GM13977 (cell line): ENCODE measurements around the gene DLX1.

ENCODE experiments used
- DNase-seq: peaks from one replicate; pipeline ENCODE4 v3.0.0; 2012; ENCODE audit warnings: low spot score
- CTCF ChIP-seq: IDR thresholded peaks from 2 replicates; pipeline ENCODE4 v1.5.1; 2012; ENCODE audit warnings: mild to moderate bottlenecking, control low read depth; ENCODE audit not compliant: insufficient read depth; ENCODE audit errors: extremely low read depth, missing control alignments
- in situ Hi-C: fragments of 300-500 bp; cut with MboI; formaldehyde crosslinking; loops from one replicate; pipeline ENCODE4 v1.12.0; 2022; ENCODE audit warnings: low sequenced_read_pairs, low pct_unique_long_range_greater_than_20kb, mixed read lengths, inconsistent platforms; ENCODE audit not compliant: unreplicated experiment

The DLX1 gene

GRCh38 chr2:172082105-172082943, 3.0 kb upstream of the DLX1 start:
- in situ Hi-C loops: loop anchor here (10.0 to 25.0 kb wide), 3 partner anchors 270 to 1368 kb away; partner anchors contain the start of genes GAD1 and SP5

GRCh38 chr2:172082944-172083627, 2.2 kb upstream of the DLX1 start:
- in situ Hi-C loops: loop anchor here (10.0 to 25.0 kb wide), 3 partner anchors 271 to 1368 kb away; partner anchors contain the start of genes GAD1 and SP5
- no peak for TF ChIP-seq CTCF

More at GRCh38 chr2:172082105-172082943, 3.0 kb upstream of the DLX1 start:
- DNase-seq: peak; percentile 36
- no peak for TF ChIP-seq CTCF

GRCh38 chr2:172083628-172084394, 1.5 kb upstream of the DLX1 start:
- DNase-seq: peak; percentile 21
- in situ Hi-C loops: loop anchor here (10.0 to 25.0 kb wide), 3 partner anchors 272 to 1369 kb away; partner anchors contain the start of genes GAD1 and SP5
- no peak for TF ChIP-seq CTCF

More at GRCh38 chr2:172082944-172083627, 2.2 kb upstream of the DLX1 start:
- DNase-seq: no peak

GRCh38 chr2:172084395-172084644, 987 bp upstream of the DLX1 start:
- DNase-seq: no peak
- TF ChIP-seq CTCF: no peak
- in situ Hi-C loops: loop anchor here (10.0 to 25.0 kb wide), 3 partner anchors 272 to 1370 kb away; partner anchors contain the start of genes GAD1 and SP5

GRCh38 chr2:172084645-172085459, 455 bp upstream of the DLX1 start:
- peak; percentile 92 for DNase-seq
- TF ChIP-seq CTCF: no peak
- in situ Hi-C loops: loop anchor here (10.0 to 25.0 kb wide), 3 partner anchors 273 to 1370 kb away; partner anchors contain the start of genes GAD1 and SP5
